GM13977 (cell line): ENCODE results near the gene MLLT1.
"Not testable (repeated sequence)": the region's sequence is repeated elsewhere in the genome, so short reads cannot be mapped to it uniquely, and the experiment has no call there.

Source experiments
- DNase-seq: peaks from one replicate; pipeline ENCODE4 v3.0.0; 2012; ENCODE audit warnings: low spot score
- CTCF ChIP-seq: IDR thresholded peaks from 2 replicates; pipeline ENCODE4 v1.5.1; 2012; ENCODE audit warnings: mild to moderate bottlenecking, control low read depth; ENCODE audit not compliant: insufficient read depth; ENCODE audit errors: extremely low read depth, missing control alignments
- in situ Hi-C: fragments of 300-500 bp; cut with MboI; formaldehyde crosslinking; loops from one replicate; pipeline ENCODE4 v1.12.0; 2022; ENCODE audit warnings: low sequenced_read_pairs, low pct_unique_long_range_greater_than_20kb, mixed read lengths, inconsistent platforms; ENCODE audit not compliant: unreplicated experiment

MLLT1 gene

GRCh38 chr19:6318772-6319171 is 39.0 kb upstream of the MLLT1 start:
- TF ChIP-seq CTCF, result no peak
- in situ Hi-C loops, result no loop called here
- no peak for DNase-seq

- DNase-seq, in situ Hi-C loops: not testable (repeated sequence)
These were observed 35.9 kb upstream of the MLLT1 start for GRCh38 chr19:6315646-6316045.

- no peak for DNase-seq
- TF ChIP-seq CTCF, result no peak
- in situ Hi-C loops, result no loop called here
These were observed 33.7 kb upstream of the MLLT1 start for GRCh38 chr19:6313398-6313969.

DNA sequence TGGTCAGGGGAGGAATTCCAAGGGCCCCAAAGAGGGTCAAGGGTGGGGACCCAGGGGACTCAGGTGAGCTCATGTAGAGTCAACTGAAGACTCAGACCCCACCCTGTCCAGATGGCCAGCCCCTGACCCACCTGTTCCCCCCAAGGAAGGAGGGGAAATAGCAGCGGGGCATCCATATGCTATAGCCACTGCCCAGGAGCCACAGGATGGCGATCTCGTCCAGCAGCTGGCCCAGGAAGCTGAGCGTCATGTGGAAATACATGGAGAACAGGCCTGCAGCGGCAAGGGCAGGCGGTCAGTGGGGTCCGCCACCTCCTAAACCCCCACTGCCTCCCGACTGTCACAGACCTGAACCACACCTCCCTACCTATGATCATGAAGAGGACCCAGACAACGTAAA is 32.2 kb upstream of the MLLT1 start:
- DNase-seq, result no peak
- no peak for TF ChIP-seq CTCF
- in situ Hi-C loops, result no loop called here

- TF ChIP-seq CTCF, result no peak
- in situ Hi-C loops, result no loop called here
- DNase-seq, result no peak
These were observed 18.6 kb upstream of the MLLT1 start for GRCh38 chr19:6298413-6298812.

DNA sequence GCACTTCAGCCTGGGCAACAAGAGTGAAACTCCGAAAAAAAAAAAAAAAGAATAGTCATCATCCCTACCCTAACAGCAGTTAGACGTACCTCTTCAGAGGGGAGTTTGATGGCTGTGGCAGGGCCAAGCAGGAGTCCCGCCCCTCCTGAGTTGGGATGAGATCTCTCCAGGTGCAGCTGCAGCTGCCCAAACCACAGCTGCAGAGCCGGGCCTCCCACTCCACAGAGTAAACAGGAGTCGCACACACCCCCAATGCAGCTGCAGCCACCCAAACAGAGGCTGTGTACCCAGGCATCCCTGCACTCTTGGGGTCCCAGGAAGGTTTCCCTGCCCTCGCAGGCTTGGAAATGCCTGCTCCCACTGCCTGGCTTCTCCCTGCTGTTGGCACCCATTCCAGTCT is 17.4 kb upstream of the MLLT1 start:
- no peak for DNase-seq
- TF ChIP-seq CTCF, result no peak
- in situ Hi-C loops, result no loop called here

DNA sequence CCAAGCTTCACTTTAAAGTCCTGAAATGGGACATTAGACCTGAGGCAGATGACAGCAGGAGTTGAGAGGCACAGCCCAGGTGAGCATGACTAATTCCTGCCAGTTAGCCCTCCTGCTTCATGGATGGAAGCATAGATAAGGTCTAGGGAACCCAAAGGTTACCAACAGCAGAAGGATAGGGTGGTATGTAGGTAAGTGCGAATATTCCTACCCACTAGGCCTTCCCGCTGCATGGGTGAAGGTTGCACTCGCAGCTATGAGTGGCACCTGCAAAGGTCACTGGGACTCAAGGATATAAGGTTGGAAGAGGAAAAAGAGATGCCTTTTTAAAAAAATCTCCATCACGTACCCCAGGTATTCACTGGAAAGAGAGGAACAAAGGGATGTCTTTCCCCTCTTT is 12.2 kb upstream of the MLLT1 start:
- in situ Hi-C loops, result no loop called here
- no peak for TF ChIP-seq CTCF
- DNase-seq, result no peak
